Smooth muscle cell of the brain vasculature (primary cell): ENCODE results near the gene SIRT7.

Experiments
- DNase-seq: peaks from one replicate; pipeline ENCODE4 v3.0.0-alpha.2; 2012; ENCODE audit warnings: low read depth, low spot score

The SIRT7 gene, protein sequence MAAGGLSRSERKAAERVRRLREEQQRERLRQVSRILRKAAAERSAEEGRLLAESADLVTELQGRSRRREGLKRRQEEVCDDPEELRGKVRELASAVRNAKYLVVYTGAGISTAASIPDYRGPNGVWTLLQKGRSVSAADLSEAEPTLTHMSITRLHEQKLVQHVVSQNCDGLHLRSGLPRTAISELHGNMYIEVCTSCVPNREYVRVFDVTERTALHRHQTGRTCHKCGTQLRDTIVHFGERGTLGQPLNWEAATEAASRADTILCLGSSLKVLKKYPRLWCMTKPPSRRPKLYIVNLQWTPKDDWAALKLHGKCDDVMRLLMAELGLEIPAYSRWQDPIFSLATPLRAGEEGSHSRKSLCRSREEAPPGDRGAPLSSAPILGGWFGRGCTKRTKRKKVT

DNA sequence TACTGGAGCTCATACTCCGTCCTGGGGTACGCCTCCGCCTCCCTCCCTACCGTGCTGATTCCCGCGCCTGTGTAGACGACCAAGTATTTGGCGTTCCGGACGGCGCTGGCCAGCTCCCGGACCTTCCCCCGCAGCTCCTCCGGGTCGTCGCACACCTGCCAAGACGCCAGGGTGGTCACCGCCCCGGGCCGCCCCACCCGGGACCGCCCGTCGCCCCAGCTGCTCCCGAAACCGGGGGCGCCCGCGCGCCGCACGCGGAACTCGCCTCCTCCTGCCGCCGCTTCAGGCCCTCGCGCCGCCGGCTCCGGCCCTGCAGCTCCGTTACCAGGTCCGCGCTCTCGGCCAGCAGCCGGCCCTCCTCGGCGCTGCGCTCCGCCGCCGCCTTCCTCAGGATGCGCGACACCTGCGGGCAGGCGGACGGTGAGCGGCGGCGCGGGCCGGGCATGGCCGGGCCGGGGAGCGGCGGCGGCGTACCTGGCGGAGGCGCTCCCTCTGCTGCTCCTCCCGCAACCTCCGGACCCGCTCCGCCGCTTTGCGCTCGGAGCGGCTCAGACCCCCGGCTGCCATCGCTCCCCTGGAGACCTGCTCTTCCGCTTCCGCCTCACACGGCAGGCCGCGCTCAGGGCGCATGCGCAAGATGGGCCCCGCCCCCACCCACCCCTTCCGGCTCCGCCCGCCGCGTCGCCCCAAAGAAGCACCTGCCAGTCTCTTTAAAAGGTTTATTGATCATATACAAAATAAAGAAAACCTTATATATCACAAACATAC lies at the start of gene SIRT7:
SIRT7 (minus strand) TSS at position 612 of the 768 bp plus-strand sequence; CDS start at position 567, 45 bp downstream.
- DNase-seq: no peak

DNA sequence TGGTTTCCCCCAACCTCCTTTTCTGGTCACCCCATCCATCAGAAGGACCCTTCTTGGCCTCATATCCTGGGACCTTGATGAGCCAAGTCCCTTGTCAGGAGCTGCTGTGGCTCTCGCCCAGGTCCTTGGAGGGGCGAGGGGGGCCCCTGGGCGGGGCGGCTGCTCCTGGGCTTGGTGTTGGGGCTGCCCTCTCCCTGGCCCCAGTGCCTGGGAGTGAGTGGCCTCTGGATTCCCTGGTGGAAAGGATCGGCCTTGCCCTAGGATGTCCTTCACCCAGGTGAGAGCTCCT lies 49.2 kb upstream of the SIRT7 start:
- no peak for DNase-seq

DNA sequence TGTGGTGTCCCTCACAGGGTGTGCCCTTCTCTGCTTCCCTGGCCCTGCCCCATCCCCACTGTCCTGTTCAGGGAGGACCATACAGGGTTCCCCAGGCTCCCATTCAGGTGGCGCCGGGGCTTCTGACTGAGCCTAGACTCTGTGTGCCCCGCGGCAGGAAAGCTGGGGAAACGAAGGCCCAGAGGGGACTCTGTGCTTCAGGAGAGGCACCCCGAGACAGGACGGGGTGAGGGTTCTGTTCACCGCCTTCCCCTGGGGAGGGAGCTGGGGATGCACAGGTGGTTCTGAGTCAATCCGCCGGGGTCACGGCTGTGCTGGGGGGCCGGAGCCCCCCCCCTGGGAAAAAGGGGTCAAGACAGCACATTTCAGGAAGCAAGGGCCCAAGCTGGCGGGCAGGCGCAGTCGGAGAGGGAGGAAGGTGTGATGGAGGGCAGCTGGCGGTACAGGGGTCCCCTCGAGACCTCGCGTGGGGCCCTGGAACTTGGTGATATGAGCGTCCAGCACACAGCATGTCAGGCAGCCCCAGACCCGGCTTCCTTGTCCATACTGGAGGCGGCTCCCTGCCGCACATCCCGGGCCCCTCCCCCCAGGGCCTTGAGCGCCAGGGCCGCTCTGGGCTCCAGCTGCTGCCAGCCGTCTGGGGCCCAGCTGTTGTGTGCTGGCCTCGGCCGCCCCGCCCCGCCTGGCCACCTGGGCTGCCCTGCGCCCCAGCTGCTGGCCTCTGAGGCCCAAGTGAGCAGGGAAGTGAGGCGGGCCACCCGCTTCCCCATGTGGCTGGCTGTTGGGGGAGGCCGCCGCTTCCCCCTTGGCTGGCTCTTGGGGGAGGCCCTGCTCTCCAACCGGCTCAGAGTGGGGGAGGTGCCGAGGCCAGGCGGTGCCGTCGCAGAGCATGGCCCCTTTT lies 48.6 kb upstream of the SIRT7 start:
- DNase-seq: no peak

DNA sequence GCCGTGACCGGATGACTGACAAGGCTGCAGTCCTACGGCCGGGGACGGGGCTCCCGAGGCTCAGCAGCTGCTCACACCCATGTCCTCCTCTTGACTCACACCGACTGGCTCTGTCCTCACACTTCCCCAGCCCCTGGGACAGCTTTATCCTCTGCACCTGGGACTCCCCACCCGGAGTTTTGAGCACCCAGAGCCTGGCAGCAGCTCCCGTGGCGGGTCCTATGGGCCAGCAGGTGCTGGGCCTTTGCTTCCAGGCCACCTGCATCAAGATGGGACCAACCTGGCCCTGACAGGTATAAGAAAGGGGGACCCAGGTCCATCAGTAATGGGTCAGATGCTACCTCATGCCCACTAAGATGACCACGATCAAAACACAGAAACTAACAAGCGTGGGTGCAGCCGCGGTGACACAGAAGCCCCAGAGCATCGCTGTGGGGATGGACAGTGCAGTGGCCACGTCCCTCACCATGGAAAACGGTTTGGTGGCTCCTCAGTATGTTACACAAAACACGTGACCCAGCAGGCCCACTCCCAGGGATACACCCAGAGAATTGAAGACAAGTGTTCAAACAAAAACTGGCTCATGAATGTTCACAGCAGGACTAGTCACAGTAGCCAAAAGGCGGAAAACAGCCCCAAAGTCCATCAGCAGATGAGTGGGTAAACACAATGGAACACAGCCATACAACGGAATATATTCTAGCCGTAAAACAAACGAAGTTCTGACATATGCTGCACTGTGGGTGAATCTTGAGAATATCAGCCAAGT lies 46.3 kb upstream of the SIRT7 start:
- DNase-seq: no peak

DNA sequence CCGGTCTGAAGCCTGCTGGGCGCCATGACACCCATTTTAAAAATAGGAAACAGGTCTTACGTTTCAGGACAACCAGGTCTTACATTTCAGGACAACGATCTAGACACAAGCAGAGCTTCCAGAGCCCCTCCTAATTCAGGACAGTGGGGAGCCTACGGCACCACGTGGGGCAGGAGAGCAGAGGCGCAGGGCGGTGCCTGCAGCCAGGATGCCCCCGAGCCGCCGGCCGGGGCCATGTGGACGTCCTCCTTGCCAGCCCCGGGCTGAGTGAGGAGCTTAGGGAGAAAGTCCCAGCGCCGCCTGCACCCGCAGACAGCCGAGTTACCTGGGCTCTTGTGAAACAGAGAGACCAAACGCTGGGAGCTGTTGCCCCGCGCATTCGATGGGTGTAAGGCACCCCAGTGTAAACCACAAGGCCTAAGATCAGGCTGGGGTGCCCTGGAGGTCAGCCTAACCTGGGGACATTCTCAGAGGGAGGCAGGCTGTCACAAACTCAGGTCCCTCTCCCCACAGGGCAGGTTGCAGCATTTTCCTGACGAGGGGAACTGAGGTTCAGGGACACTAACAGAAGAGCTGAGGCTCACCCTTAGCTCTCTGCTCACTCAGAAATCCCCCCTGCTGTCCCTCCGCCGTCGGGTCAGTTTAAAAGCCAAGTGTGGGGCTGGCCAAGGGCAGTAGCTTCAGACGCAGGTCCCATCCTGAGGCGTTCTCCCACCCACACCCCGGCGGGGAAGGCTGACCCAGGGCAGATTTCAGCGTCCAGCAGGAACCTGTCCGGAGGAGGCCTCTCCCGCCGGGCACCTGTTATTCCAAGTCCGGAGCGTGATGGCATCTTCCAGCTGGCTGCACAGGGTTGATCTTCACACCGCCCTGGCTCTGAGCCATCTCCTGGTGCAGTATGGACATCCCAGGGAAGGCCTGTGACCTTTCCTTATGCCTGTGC lies 44.8 kb upstream of the SIRT7 start:
- no peak for DNase-seq

DNA sequence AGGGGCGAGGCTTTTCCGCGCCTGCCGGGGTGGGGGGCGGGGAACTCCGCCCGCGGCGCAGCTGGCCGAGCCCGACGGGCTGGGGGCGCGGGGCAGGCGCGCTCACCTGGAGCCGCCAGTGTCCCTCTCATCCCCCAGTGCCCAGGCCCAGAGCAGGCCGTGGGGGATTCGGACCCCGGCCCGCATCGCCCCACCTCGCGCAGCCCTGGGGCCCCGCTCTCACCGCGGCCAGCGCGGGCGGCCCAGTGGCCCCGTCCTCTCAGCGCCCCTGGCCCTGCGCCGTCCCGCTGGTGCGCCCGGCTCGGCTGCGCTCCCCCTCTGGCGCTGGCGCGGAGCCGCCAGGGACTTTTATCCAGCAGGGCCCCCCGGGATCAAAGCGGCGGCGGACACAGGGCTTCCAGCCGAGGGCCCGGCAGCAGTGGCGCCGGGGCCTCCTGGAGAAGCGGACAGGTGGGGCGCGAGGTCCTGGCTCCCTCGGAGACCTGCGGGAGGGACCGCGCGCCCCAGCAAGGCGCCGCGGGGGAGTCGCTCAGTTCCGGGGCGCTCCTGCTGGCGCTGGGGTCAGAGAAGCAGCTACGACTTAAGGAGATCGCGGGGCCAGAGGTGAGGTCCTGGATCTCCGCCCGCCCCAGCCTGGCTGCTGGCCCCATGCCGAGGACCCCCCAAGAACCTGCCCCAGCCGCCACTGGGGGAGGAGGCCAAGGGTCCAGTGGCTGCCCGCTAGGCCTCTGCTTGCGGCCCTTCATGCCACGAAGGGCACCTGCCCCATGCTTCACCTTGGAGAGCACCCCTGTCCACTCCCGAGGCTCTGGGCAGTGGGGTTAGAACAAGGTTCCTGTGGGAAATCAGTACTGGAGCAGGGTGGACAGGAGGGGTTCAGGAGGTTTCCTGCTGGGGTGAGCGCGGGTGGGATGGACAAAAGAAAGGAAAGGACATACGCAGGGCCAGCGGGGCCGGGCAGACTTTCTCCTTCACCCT lies 43.8 kb upstream of the SIRT7 start:
- DNase-seq: no peak

DNA sequence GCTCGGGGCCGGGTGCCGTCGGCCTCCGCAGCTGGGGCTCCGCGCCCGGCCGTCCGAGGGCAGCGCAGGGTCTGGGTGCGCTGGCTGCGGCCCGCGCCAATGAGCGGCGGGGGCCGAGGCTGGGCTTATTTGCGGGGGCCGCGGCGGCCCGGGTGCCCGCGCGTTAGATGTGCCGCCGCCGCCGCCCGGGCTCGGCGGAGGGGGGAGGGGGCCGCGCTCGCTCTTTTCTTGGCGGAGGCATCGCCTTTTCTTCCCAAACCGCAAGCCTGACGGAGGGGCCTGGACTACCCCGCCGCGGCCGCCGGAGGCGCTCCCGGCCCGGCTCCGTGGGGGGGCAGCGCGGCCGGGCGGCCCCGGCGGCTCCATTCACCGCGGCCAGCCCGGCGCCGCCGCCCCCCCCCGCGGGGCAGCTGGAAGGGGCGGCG lies 43.1 kb upstream of the SIRT7 start, which contains the start of gene NOTUM:
NOTUM (minus strand) TSS at position 101 of the 425 bp plus-strand sequence. CDS start 278 bp downstream, outside the sequence.
- DNase-seq: no peak

DNA sequence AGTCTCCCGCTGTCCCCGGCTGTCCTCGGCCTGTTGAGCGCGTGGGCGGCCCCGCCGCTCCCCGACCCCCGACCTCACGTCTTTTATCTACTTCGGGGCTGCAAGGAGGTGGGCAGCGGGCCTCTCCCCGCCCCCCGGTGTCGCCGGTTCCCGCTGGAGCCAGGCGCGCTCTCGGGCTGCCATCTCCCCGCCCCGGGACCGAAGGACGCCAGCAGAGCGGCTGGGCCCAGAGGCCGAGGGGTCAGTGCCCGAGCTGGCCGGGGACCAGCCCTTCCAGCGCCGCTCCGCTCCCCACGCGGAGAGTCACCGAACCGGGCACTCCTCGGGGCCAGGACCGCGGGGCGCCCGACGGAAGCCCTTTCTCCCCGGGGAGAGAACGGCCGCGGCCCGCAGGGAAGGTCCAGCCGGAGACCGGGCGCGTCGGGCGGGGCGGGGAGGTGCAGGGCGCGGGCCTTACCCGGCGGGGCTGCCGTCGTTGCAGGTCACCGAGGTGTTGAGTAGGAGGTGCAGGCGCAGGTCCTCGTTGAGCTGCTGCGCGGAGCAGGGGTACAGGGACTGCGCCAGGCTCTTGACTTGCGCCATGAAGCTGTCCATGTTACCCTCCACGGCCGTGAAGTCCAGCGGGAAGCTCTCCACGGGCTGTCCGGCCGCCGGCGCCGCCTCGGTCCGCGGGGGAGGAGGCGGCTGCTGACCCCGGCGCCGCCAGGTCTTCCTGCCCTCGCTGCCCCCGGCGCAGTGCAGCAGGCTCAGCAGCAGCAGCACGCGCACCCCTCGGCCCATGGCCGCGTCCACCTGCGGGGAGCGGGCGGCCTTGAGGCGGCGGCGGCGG lies 42.4 kb upstream of the SIRT7 start:
- no peak for DNase-seq

DNA sequence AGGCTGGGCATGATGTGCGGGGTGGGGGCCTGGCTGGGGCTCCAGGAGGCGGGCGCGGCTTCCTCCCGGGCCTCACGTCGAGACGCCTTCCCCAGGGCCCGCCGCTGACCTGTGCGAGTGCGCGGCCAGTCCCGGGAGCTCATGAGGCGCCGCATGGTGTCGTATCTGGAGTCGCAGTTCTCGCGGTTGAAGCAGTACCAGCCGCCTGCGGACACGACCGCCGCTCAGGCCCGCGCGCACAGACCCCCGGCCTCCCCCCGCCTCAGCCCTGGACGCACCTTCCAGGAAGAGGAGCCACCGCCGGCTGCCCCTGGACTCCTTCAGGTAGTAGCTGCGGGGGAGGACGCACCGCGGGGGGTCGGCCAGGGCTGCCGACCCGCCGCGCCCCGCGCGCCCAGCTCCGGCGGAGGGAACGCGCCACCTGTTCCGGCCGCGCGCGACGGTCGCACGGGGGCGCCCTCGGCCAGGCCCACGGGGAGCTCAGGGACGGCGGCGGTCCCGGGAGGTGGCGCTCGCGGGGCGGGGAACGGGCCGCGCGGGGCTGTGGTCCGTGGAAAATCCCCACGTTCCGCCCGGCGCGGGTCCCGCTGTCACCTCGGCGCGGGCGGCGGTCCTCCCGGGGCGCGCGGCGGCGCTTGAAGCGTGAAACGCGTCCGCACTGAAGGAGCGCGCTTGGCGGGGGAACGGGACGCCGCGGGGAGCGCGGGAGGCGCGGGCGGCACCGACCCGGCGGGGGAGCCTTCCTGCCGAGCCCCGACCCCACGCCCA lies 41.6 kb upstream of the SIRT7 start:
- no peak for DNase-seq

DNA sequence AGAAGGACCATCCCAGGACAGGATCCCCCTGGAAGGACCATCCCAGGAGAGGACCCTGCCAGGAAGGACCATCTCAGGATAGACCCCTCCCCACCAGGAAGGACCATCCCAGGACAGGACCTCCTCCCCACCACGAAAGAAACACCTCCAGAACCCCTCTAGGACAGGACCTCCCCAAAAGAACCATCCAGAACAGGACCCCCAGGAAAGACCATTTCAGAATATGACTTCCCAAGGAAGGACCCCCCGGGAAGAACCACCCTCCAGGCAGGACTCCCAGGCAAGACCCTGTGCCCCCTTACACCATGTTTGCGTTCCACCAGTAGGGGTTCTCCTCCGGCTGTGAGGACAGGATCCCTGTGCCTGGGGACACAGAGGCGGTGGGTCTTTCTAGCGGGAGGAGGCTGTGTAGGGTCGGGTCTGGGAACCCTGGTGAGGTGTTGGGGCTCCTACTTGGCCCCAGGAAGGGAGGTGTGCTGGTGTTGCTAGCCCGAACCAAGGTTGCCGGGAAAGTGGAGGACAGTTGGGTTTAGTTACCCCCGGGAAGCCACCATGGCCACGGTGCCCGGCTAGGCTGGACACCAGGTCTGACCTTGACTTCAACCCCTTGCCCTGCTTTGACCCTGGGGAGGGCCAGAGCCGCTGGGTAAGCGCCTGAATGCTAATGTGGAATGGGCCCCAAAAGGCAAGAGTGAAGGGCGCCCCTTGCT lies 40.8 kb upstream of the SIRT7 start:
- DNase-seq: no peak

DNA sequence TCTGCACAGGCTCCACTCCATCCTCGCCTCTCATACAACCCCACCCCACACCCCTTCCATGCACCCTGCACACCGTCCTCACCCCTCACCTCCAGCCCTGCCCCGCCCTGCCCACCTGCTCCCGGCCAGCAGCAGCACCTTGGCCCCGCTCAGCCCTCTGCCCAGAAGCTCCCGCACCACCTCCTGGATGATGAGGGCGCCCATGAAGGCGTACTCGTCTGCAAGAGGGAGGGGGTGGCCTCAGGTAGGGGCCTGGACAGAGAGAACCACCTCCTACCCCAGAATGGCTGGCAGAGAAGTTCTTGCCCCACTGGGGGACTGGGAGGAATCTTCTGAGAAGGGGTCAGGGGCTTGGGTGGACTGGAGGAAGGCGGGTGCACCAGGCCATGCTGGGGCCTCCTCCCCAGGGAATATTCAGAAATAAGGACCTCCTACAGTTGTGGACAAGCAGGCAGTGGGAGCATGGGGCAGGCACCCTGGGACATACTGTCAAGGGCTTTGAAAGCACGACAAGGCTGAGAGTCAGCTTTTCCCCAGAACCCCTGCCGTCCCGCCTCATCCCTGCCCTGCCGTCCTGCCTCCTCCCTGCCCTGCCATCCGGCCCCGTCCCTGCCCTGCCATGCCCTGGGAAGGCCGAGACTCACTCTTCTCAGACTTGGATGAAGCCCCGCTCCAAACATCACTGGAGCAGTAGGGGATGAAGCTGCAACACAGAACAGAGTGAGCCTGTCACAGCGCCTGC lies 39.9 kb upstream of the SIRT7 start:
- no peak for DNase-seq

DNA sequence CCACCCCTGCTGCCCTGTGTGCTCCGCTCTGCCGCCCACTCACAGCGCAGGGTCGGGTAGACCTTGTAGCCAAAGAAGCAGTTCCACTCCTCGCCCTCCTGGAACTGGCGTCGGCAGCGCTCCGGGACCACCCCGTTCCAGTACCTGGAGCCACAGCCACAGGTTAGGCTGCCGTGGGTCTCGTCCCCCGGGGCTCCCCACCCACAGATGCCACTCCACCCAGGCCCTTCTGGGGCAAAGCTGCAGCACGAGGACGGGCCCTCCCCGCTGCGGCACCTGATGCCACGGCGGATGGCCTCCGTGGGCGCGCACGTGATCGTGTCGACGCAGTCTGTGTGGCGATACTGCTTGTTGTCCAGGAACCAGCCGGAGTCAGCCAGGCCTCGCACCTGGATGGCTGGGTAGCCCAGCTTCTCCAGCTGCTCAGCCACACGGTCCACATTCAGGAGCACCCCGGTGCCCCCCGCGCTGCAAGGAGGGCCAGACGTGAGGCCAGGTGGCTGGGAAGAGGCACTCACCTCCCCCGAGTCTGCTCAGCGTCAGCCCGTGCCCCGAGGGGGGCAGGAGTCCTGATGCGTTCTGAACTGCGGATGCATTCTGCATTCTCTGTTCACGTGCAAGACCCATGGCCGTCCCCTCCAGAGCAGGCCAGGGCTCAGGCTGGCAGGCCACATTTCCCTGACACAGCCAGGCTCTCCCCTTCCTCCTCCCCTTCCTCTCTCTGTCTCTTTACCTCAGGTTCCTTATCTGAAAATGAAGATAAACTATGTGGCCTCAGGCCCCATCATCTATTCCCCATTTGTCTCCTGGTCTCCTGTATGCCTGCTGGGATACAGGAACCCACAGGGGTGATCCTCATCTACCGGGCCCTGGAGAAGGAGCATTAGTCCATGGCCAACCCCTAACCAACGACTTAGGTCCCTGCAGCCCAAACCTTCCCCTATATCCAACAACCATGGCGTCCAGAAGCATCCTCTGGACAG lies 38.9 kb upstream of the SIRT7 start:
- DNase-seq: no peak

DNA sequence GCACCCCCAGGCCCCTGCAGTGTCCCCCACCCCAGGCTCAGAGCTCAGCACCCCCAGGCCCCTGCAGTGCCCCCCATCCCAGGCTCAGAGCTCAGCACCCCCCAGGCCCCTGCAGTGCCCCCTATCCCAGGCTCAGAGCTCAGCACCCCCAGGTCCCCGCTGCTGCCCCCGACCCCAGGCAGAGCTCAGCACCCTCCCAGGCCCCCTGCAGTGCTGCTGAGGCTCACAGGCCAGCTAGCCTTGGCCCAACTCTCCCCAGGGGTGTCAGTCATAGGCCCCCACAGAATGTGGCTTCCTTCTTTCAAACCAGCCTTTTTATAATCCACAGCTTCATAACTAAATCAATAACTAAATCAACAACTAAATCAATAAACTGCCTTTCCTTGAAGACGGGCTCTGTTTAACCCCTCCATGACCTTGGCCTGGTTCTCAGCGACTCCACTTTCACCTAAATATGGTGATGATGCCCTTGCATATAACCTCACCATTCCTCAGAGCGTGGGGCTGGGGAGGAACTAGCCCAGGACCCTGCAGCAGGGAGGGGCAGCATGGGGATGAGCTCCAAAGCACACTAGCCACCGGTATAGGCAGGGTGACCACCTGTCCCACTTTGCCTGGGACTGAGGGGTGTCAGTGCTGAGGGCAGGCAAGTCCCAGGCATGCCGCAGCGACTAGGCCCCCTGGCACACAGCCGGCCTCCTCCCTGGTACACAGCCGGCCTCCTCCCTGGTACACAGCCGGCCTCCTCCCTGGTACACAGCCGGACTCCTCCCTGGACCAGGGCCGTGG lies 38.0 kb upstream of the SIRT7 start:
- no peak for DNase-seq
